WERI-Rb-1 (cell line): ENCODE data around the gene FAR1.
"Not testable (repeated sequence)": the region's sequence is repeated elsewhere in the genome, so short reads cannot be mapped to it uniquely, and the experiment has no call there.

Source experiments
- DNase-seq: peaks from one replicate; pipeline ENCODE4 v3.0.0-alpha.2; 2020
- H3K27ac ChIP-seq: fragments of 250-450 bp; sonication (Bioruptor Pico); 2 replicates; pipeline ENCODE4 v1.5.1; 2020; ENCODE audit warnings: mild to moderate bottlenecking, moderate library complexity
- H3K27me3 ChIP-seq: fragments of 250-450 bp; sonication (Bioruptor Pico); 2 replicates; pipeline ENCODE4 v1.5.1; 2021; ENCODE audit warnings: mild to moderate bottlenecking, low read depth, moderate library complexity; ENCODE audit not compliant: insufficient read depth, severe bottlenecking
- H3K36me3 ChIP-seq: fragments of 250-450 bp; sonication (Bioruptor Pico); 2 replicates; pipeline ENCODE4 v1.5.1; 2020; ENCODE audit warnings: mild to moderate bottlenecking, moderate library complexity
- H3K4me3 ChIP-seq: 2 replicates; pipeline ENCODE4 v1.5.1; 2011; ENCODE audit warnings: low read depth, mild to moderate bottlenecking, control low read depth, low read length
- H3K9me3 ChIP-seq: fragments of 250-450 bp; sonication (Bioruptor Pico); 2 replicates; pipeline ENCODE4 v1.5.1; 2021; ENCODE audit warnings: mild to moderate bottlenecking, moderate library complexity; ENCODE audit not compliant: severe bottlenecking
- CTCF ChIP-seq: IDR thresholded peaks from 2 replicates; pipeline ENCODE4 v1.5.1; 2011; ENCODE audit warnings: low read depth, mild to moderate bottlenecking, control low read depth, inconsistent platforms, low read length

FAR1 gene

GRCh38 chr11:13637125-13638069 is 31.1 kb upstream of the FAR1 start:
- H3K9me3 ChIP-seq, result no peaks in the 10 kb centered on the region
- no peak for DNase-seq
- H3K27me3 ChIP-seq, result peaks cover 14% of the 10 kb centered on the region
- no peak for TF ChIP-seq CTCF
- no peak overlapping the region for H3K4me3 ChIP-seq
- H3K27ac ChIP-seq, result no peak overlapping the region
- no peaks in the 10 kb centered on the region for H3K36me3 ChIP-seq

- no peak overlapping the region for H3K4me3 ChIP-seq
- no peaks in the 10 kb centered on the region for H3K36me3 ChIP-seq
- TF ChIP-seq CTCF, result no peak
- no peak for DNase-seq
- H3K27ac ChIP-seq, result no peak overlapping the region
- no peaks in the 10 kb centered on the region for H3K9me3 ChIP-seq
- H3K27me3 ChIP-seq, result peaks cover 5% of the 10 kb centered on the region
These were observed 30.0 kb upstream of the FAR1 start for GRCh38 chr11:13638422-13638821.

- no peak for DNase-seq
- no peak overlapping the region for H3K4me3 ChIP-seq
- H3K9me3 ChIP-seq, result no peaks in the 10 kb centered on the region
- H3K27me3 ChIP-seq, result no peaks in the 10 kb centered on the region
- H3K36me3 ChIP-seq, result no peaks in the 10 kb centered on the region
- H3K27ac ChIP-seq, result no peak overlapping the region
- TF ChIP-seq CTCF, result no peak
These were observed 23.3 kb upstream of the FAR1 start for GRCh38 chr11:13644997-13645687.

GRCh38 chr11:13647391-13647790 is 21.1 kb upstream of the FAR1 start:
- no peak overlapping the region for H3K4me3 ChIP-seq
- H3K27me3 ChIP-seq, result peaks cover 8% of the 10 kb centered on the region
- DNase-seq, result no peak
- H3K9me3 ChIP-seq, result no peaks in the 10 kb centered on the region
- no peak for TF ChIP-seq CTCF
- H3K36me3 ChIP-seq, result no peaks in the 10 kb centered on the region
- H3K27ac ChIP-seq, result no peak overlapping the region

GRCh38 chr11:13649619-13650018 is 18.8 kb upstream of the FAR1 start:
- Histone ChIP-seq H3K4me3 (no peak overlapping the region), H3K36me3 (no peaks in the 10 kb centered on the region), H3K27ac (no peak overlapping the region), H3K9me3 (no peaks in the 10 kb centered on the region), H3K27me3 (peaks cover 11% of the 10 kb centered on the region)
- DNase-seq, result no peak
- no peak for TF ChIP-seq CTCF

GRCh38 chr11:13651515-13651914 is 17.0 kb upstream of the FAR1 start:
- H3K27me3 ChIP-seq, result peaks cover 11% of the 10 kb centered on the region
- not testable (repeated sequence) for H3K9me3 ChIP-seq, DNase-seq, H3K36me3 ChIP-seq, H3K4me3 ChIP-seq, H3K27ac ChIP-seq
